Measurements from ENCODE around the gene SIPA1L3.

SIPA1L3 gene

DNA sequence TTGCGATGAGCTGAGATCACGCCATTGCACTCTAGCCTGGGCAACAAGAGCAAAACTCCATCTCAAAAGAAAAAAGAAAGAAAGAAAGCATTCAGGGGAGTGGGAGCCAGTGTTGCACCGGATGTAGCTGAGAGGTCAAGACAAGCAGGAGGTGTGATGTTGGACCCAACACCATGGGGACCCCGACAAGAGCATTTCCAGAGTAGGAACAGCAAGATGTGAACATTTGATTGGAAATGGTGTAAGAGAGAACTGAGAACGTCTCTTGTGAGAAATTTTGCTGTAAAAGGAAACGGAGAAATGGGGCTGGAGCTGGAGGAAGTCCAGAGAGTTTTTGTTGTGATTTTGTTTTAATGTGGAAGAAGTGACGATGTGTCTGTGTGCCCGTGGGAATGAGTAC lies 332.8 kb downstream of the SIPA1L3 start:
- DNase-seq (ENCODE audit: low read depth), result no peak

GRCh38 chr19:38243279-38243673 lies 336.3 kb downstream of the SIPA1L3 start:
- no peak for DNase-seq (ENCODE audit: low read depth)

DNA sequence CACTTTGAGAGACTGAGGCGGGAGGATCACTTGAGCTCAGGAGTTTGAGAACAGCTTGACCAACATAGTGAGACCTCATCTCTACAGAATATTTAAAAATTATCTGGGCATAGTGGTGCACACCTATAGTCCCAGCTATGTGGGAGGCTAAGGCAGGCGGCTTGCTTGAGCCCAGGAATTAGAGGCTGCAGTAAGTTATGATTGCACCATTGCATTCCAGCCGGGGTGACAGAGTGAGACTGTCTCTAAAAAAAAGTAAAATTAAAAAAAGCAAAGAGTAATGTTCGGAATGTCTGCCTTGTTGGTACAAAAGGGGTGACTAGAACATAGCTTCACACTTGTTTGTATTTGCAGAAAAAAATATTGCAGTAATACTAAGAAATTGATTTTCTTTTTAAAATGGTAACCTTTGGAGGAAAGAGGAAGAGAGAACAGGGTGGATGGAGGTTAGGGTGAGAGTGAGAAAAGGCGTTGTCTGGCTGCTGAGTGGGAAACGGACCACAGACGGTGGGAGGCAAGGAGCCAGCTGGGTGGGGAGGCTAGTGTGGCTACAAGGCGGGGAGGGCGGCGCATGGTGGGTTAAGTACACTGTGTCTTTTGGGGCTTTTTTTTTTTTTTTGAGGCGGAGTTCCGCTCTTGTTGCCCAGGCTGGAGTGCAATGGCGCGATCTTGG lies 339.0 kb downstream of the SIPA1L3 start:
- no peak for DNase-seq (ENCODE audit: low read depth)

GRCh38 chr19:38247126-38247525 lies 340.1 kb downstream of the SIPA1L3 start:
- DNase-seq (ENCODE audit: low read depth), result no peak

DNA sequence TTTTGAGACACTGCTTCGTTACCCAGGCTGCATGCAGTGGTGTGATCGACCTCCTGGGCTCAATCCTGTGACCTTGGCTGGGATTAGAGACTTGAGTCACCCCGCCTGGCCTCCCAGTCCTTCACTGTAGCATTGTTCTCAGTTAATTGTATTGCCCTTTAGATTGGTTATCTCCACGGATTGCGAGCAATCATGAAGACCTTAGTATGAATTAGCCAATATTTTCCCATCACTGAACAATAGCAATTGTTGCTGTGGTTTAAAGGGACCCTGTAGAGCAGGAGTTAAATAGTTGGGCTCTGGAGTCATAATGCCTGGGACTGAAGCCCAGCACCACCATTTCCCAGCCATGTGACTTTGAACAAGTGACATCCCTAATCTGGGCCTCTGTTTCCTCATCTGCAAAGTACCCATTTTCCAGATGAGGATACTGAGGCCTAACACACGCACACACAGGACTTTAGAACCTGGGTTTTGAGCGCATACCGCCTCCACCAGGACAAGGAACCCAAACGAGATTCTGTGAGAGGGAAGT lies 340.8 kb downstream of the SIPA1L3 start:
- no peak for DNase-seq (ENCODE audit: low read depth)

DNA sequence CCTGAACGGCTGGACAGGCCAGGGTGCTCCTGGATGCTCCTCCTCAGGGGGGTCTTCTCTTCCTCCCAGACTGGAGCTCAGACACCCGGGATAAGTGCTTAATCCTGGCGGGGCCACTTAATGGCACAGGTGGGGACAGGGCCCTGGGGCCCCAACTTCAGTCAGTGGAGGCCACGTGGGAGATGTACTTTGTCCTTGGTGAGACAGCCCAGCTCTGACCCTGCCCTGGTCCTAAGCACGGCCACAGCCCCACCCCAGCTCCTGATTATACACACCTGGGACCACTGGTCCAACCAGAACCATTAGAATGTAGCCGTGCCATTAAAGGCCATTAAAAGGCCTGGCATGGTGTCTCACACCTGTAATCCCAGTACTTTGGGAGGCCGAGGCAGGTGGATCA lies 341.4 kb downstream of the SIPA1L3 start:
- DNase-seq (ENCODE audit: low read depth), result no peak

- no peak for DNase-seq (ENCODE audit: low read depth)
Observed at GRCh38 chr19:38250428-38250820, 343.4 kb downstream of the SIPA1L3 start.

GRCh38 chr19:38250821-38251563 lies 344.0 kb downstream of the SIPA1L3 start:
- no peak for DNase-seq (ENCODE audit: low read depth)

- no peak for DNase-seq (ENCODE audit: low read depth)
Observed at GRCh38 chr19:38251564-38252051, 344.6 kb downstream of the SIPA1L3 start.

- DNase-seq (ENCODE audit: low read depth), result no peak
Observed at GRCh38 chr19:38252385-38252784, 345.4 kb downstream of the SIPA1L3 start.

GRCh38 chr19:38252941-38253691 lies 346.1 kb downstream of the SIPA1L3 start:
- no peak for DNase-seq (ENCODE audit: low read depth)

DNA sequence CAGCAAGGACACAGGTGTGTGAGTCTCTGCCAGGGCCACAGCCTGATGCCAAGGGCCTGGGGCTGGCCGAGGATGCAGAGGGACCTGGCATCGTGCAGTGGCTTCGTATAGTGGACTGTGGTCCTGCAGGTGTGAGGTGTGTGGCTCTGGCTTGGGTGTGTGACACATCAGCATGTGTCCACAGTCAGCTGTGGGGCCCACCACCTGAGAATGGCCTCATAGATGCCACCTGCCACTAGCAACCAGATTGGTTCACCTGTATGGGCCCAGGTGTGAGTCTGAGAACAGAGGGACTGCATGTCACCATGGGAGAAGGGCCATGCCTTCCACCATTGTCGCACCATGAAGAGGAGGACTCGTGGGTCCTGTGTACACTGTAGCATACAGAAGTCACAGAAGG lies 346.8 kb downstream of the SIPA1L3 start:
- no peak for DNase-seq (ENCODE audit: low read depth)

DNA sequence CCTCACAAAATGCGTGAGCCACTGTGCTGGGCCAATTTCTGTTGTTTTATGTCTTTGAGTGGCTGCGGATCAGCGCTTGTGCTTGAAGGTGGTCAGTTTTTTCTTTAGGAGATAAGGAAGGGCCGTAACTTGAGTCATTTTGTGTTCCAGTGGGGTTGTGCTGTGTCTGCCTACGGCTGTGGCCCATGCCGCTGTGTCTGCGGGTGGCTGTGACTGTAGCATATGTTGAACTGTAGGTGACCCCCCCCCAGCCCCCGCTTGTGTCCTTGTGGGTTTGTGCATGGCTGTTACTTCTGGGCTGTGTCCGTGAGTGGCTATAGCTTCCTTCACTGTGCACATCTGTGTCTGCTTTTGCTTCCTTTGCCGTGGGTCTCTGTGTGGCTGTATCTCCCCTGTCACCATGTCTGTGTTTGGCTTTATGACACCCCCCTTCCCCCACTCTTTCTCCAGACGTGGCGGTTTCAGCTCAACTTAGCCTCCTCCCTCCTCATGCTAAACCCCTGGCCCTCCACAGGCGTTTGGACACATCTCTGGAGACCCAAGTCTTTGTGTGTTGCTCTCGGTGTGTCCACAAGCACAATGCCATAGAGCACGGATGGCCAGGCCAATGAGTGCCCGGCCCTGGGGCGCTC lies 348.5 kb downstream of the SIPA1L3 start:
- no peak for DNase-seq (ENCODE audit: low read depth)

All from activated T-cell treated with anti-CD3 and anti-CD28 coated beads for 1 hour (primary cell).